KMS-11 (cell line): Measurements from ENCODE around the gene RRBP1.

Source experiments
- H2AFZ ChIP-seq: fragments of 200-600 bp; sonication (generic); 2 replicates; pipeline ENCODE4 v1.6.1; 2016; ENCODE audit warnings: antibody characterized with exemption, mixed run types, low read depth
- H3K27ac ChIP-seq: fragments of 200-600 bp; sonication (generic); 2 replicates; pipeline ENCODE4 v1.6.1; 2016; ENCODE audit warnings: mild to moderate bottlenecking, mixed run types
- H3K27me3 ChIP-seq: fragments of 200-600 bp; sonication (generic); 2 replicates; pipeline ENCODE4 v1.6.1; 2017; ENCODE audit warnings: mild to moderate bottlenecking, low read depth, mixed run types, moderate library complexity; ENCODE audit not compliant: insufficient read depth
- H3K36me3 ChIP-seq: fragments of 200-600 bp; sonication (generic); 2 replicates; pipeline ENCODE4 v1.6.1; 2017; ENCODE audit warnings: mild to moderate bottlenecking, mixed run types; ENCODE audit not compliant: insufficient read depth
- H3K4me1 ChIP-seq: fragments of 200-600 bp; sonication (generic); 2 replicates; pipeline ENCODE4 v1.6.1; 2016; ENCODE audit warnings: mild to moderate bottlenecking, low read depth, mixed run types; ENCODE audit not compliant: poor library complexity, severe bottlenecking
- H3K4me2 ChIP-seq: fragments of 200-600 bp; sonication (generic); 2 replicates; pipeline ENCODE4 v1.7.0; 2016; ENCODE audit warnings: mild to moderate bottlenecking, mixed run types
- H3K4me3 ChIP-seq: fragments of 200-600 bp; sonication (generic); IDR thresholded peaks from 2 replicates; pipeline ENCODE4 v1.6.1; 2017; ENCODE audit warnings: low read depth, low read length, mixed read lengths; ENCODE audit not compliant: insufficient read depth
- H3K79me2 ChIP-seq: fragments of 200-600 bp; sonication (generic); 2 replicates; pipeline ENCODE4 v1.6.1; 2016; ENCODE audit warnings: low read depth, mixed run types; ENCODE audit not compliant: insufficient read depth
- H3K9ac ChIP-seq: fragments of 200-600 bp; sonication (generic); 2 replicates; pipeline ENCODE4 v1.6.1; 2016; ENCODE audit warnings: mild to moderate bottlenecking, mixed run types
- H4K20me1 ChIP-seq: fragments of 200-600 bp; sonication (generic); 2 replicates; pipeline ENCODE4 v1.6.1; 2016; ENCODE audit warnings: mild to moderate bottlenecking, mixed run types; ENCODE audit not compliant: insufficient read depth
- CTCF ChIP-seq: fragments of 200-600 bp; sonication (generic); conservative IDR thresholded peaks from 2 replicates; pipeline ENCODE4 v1.6.1; 2017; ENCODE audit warnings: low read depth, mild to moderate bottlenecking, antibody characterized with exemption, low read length, moderate library complexity, mixed read lengths

Gene RRBP1

GRCh38 chr20:17595856-17596255 is 86.2 kb downstream of the RRBP1 start:
- H3K4me3 ChIP-seq: no peak overlapping the region
- no peak overlapping the region for H3K4me2 ChIP-seq
- no peaks in the 10 kb centered on the region for H3K36me3 ChIP-seq
- no peak overlapping the region for H3K9ac ChIP-seq
- TF ChIP-seq CTCF: no peak
- H3K27me3 ChIP-seq: no peaks in the 10 kb centered on the region
- no peak overlapping the region for H2AFZ ChIP-seq
- no peak overlapping the region for H3K27ac ChIP-seq
- H3K79me2 ChIP-seq: no peaks in the 10 kb centered on the region; the same call in 1 of the 2 replicates
- no peaks in the 10 kb centered on the region for H3K4me1 ChIP-seq
- no peaks in the 10 kb centered on the region for H4K20me1 ChIP-seq

- no peak overlapping the region for H3K27ac ChIP-seq
- TF ChIP-seq CTCF: no peak
Observed at GRCh38 chr20:17594443-17594842, 87.6 kb downstream of the RRBP1 start.

GRCh38 chr20:17593902-17594301 is 88.1 kb downstream of the RRBP1 start:
- Histone ChIP-seq H3K9ac (no peak overlapping the region), H3K4me1 (peaks cover 10% of the 10 kb centered on the region), H3K4me2 (no peak overlapping the region), H3K79me2 (no peaks in the 10 kb centered on the region; the same call in 1 of the 2 replicates), H3K36me3 (no peaks in the 10 kb centered on the region), H2AFZ (no peak overlapping the region), H3K27ac (no peak overlapping the region), H4K20me1 (no peaks in the 10 kb centered on the region), H3K4me3 (no peak overlapping the region), H3K27me3 (no peaks in the 10 kb centered on the region)
- no peak for TF ChIP-seq CTCF

More at GRCh38 chr20:17594443-17594842, 87.6 kb downstream of the RRBP1 start:
- Histone ChIP-seq H3K79me2 (no peaks in the 10 kb centered on the region; the same call in 1 of the 2 replicates), H3K9ac (no peak overlapping the region), H3K4me2 (no peak overlapping the region), H3K4me3 (no peak overlapping the region), H3K36me3 (no peaks in the 10 kb centered on the region), H3K27me3 (no peaks in the 10 kb centered on the region), H2AFZ (no peak overlapping the region), H4K20me1 (no peaks in the 10 kb centered on the region), H3K4me1 (peaks cover 10% of the 10 kb centered on the region)

GRCh38 chr20:17590245-17590644 is 91.8 kb downstream of the RRBP1 start:
- peaks cover 10% of the 10 kb centered on the region for H3K4me1 ChIP-seq
- no peak overlapping the region for H3K4me3 ChIP-seq
- no peaks in the 10 kb centered on the region for H3K36me3 ChIP-seq
- H3K79me2 ChIP-seq: no peaks in the 10 kb centered on the region
- no peak overlapping the region for H3K9ac ChIP-seq
- H3K4me2 ChIP-seq: peak overlapping the region; percentile 27; the same call in 1 of the 2 replicates
- no peak overlapping the region for H2AFZ ChIP-seq
- no peaks in the 10 kb centered on the region for H4K20me1 ChIP-seq
- TF ChIP-seq CTCF: no peak
- no peaks in the 10 kb centered on the region for H3K27me3 ChIP-seq
- no peak overlapping the region for H3K27ac ChIP-seq
